Neuron (in vitro differentiated cells): ENCODE results near the gene IL3RA.
"Not testable (repeated sequence)": the region's sequence is repeated elsewhere in the genome, so short reads cannot be mapped to it uniquely, and the experiment has no call there.

Experiments
- H2AFZ ChIP-seq: one replicate; pipeline ENCODE4 v1.6.1; 2013; ENCODE audit warnings: low read depth, mild to moderate bottlenecking, inconsistent platforms, low read length, moderate library complexity
- H3K27me3 ChIP-seq: one replicate; pipeline ENCODE4 v1.6.1; 2013; ENCODE audit warnings: low read length; ENCODE audit not compliant: insufficient read depth
- H3K36me3 ChIP-seq: one replicate; pipeline ENCODE4 v1.6.1; 2013; ENCODE audit warnings: low read length; ENCODE audit not compliant: insufficient read depth
- H3K4me1 ChIP-seq: one replicate; pipeline ENCODE4 v1.6.1; 2013; ENCODE audit warnings: low read length; ENCODE audit not compliant: insufficient read depth
- H3K4me3 ChIP-seq: 2 replicates; pipeline ENCODE4 v1.5.1; 2013; ENCODE audit warnings: mild to moderate bottlenecking, low read length, moderate library complexity
- H3K9me3 ChIP-seq: one replicate; pipeline ENCODE4 v1.6.1; 2013; ENCODE audit warnings: low read length

Gene IL3RA

GRCh38 chrX:1336331-1336943 lies at the start of gene IL3RA:
Gene IL3RA (plus strand): TSS chrX:1336785. CDS start chrX:1341766, 4,981 bp downstream.
- H3K4me3 ChIP-seq = no peak within 1 kb of the TSS
- H3K9me3 ChIP-seq = peaks cover 4% of the 10 kb centered on the region

DNA sequence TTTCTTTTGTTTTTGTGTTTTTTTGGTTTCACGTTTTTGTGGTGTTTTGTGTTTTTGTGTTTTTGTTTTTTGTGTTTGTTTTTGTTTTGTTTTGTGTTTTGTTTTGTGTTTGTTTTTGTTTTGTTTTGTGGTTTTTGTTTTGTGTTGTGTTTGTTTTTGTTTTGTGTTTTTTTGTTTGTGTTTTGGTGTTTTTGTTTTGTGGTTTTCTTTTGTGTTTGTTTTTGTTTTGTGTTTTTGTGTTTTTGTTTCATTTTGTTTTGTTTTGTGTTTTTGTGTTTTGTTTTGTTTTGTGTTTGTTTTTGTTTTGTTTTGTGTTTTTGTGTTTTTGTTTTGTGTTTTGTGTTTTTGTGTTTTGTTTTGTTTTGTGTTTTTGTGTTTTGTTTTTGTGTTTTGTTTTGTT lies 47.0 kb upstream of the IL3RA start:
- Histone ChIP-seq H3K9me3 (no peaks in the 10 kb centered on the region), H3K27me3 (no peaks in the 10 kb centered on the region), H3K36me3 (no peaks in the 10 kb centered on the region), H3K4me1 (no peaks in the 10 kb centered on the region), H3K4me3 (no peak overlapping the region), H2AFZ (no peak overlapping the region)

More at GRCh38 chrX:1336331-1336943, at the start of gene IL3RA:
- no peak within 1 kb of the TSS for H2AFZ ChIP-seq
- H3K27me3 ChIP-seq = no peaks in the 10 kb centered on the region
- no peaks in the 10 kb centered on the region for H3K4me1 ChIP-seq
- H3K36me3 ChIP-seq = peaks cover 2% of the 10 kb centered on the region

- Histone ChIP-seq H3K9me3 (peaks cover 5% of the 10 kb centered on the region), H3K4me3 (no peak overlapping the region), H3K27me3 (no peaks in the 10 kb centered on the region), H3K36me3 (no peaks in the 10 kb centered on the region), H3K4me1 (no peaks in the 10 kb centered on the region), H2AFZ (no peak overlapping the region)
Observed at GRCh38 chrX:1291110-1291740, 45.4 kb upstream of the IL3RA start.

- no peaks in the 10 kb centered on the region for H3K36me3 ChIP-seq
- H3K27me3 ChIP-seq = no peaks in the 10 kb centered on the region
- H3K4me3 ChIP-seq = no peak overlapping the region
- H2AFZ ChIP-seq = no peak overlapping the region
- no peaks in the 10 kb centered on the region for H3K4me1 ChIP-seq
- peaks cover 5% of the 10 kb centered on the region for H3K9me3 ChIP-seq
Observed at GRCh38 chrX:1292575-1293290, 43.9 kb upstream of the IL3RA start.

DNA sequence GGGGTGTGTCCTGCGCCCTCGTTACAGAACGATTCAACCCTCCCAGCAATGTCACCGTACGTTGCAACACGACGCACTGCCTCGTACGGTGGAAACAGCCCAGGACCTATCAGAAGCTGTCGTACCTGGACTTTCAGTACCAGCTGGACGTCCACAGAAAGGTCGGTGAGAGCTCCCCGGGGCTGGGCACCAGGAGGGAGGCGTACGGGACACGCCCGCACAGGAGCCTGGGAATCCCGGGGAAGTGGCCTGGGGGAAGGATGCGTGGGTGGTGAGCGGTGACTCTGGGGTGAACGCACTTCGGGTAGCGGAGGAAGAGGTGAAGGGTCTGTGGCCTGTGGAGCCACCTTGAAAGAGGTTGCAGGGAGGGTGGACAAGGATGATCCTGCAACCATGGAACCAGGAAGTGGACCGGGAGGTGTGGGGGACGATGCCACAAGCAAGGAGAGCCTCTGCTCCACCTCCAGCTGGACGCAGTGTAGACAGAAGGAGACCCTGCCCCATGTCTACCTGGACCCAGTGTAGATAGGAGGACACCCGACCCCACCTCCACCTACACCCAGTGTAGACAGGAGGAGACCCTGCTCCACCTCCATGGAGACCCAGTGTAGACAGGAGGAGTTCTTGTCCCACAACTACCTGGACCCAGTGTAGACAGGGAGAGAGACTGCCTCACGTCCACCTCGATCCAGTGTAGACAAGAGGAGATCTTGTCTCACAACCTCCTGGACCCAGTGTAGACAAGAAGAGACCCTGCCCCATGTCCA lies 42.1 kb upstream of the IL3RA start:
- no peaks in the 10 kb centered on the region for H3K36me3 ChIP-seq
- no peak overlapping the region for H2AFZ ChIP-seq
- no peaks in the 10 kb centered on the region for H3K27me3 ChIP-seq
- no peaks in the 10 kb centered on the region for H3K4me1 ChIP-seq
- no peak overlapping the region for H3K4me3 ChIP-seq
- peaks cover 9% of the 10 kb centered on the region for H3K9me3 ChIP-seq

DNA sequence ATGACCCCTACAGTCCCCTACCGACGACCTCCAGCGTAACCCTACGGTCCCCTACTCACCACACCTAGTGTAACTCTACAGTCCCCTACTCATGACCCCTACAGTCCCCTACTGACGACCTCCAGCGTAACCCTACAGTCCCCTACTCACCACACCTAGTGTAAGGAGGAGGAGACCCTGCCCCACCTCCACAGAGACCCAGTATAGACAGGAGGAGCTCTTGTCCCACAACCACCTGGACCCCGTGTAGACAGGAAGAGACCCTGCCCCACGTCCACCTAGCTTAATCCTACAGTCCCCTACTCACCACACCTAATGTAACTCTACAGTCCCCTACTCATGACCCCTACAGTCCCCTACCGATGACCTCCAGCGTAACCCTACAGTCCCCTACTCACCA lies 41.0 kb upstream of the IL3RA start:
- H3K9me3 ChIP-seq = peaks cover 9% of the 10 kb centered on the region
- H3K36me3 ChIP-seq = no peaks in the 10 kb centered on the region
- H3K27me3 ChIP-seq = no peaks in the 10 kb centered on the region
- no peaks in the 10 kb centered on the region for H3K4me1 ChIP-seq
- H3K4me3 ChIP-seq = no peak overlapping the region
- H2AFZ ChIP-seq = no peak overlapping the region

GRCh38 chrX:1297591-1297990 lies 39.0 kb upstream of the IL3RA start:
- not testable (repeated sequence) for H2AFZ ChIP-seq, H3K4me1 ChIP-seq, H3K36me3 ChIP-seq, H3K4me3 ChIP-seq, H3K27me3 ChIP-seq
- H3K9me3 ChIP-seq = peaks cover 11% of the 10 kb centered on the region

DNA sequence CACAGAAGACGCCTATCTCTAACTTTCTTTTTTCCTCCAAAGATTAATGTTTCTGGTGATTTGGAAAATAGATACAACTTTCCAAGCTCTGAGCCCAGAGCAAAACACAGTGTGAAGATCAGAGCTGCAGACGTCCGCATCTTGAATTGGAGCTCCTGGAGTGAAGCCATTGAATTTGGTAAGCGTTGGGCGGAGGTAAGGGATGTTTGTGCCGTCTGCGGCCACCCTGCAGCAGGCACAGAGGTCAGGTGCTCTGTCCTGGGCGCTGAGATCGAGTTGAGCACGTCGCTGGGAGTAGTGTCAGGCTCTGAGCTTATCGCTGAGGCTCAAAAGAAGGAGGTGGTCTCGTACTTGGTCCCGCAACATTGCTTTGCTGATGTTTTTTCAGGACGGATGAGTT lies 36.1 kb upstream of the IL3RA start:
- H3K9me3 ChIP-seq = peaks cover 10% of the 10 kb centered on the region
- no peaks in the 10 kb centered on the region for H3K4me1 ChIP-seq
- H2AFZ ChIP-seq = no peak overlapping the region
- H3K27me3 ChIP-seq = no peaks in the 10 kb centered on the region
- H3K4me3 ChIP-seq = no peak overlapping the region
- H3K36me3 ChIP-seq = no peaks in the 10 kb centered on the region

DNA sequence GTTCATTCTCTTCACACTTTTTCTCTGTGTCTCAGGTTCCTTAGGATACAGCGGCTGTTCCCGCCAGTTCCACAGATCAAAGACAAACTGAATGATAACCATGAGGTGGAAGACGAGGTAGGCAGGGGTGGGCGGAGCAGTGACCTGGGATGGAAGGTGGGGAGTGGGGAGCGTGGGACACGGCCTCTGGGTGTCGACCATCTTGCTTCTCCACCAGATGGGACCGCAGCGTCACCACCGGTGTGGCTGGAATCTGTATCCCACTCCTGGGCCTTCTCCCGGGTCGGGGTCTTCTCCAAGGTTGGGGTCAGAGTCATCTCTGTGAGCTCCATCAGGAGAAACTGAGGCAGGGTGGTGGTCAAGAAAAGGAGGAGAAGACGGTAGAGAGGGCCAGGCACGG lies 31.2 kb upstream of the IL3RA start:
- no peaks in the 10 kb centered on the region for H3K27me3 ChIP-seq
- no peaks in the 10 kb centered on the region for H3K36me3 ChIP-seq
- no peak overlapping the region for H3K4me3 ChIP-seq
- no peaks in the 10 kb centered on the region for H3K4me1 ChIP-seq
- peaks cover 5% of the 10 kb centered on the region for H3K9me3 ChIP-seq
- H2AFZ ChIP-seq = no peak overlapping the region

DNA sequence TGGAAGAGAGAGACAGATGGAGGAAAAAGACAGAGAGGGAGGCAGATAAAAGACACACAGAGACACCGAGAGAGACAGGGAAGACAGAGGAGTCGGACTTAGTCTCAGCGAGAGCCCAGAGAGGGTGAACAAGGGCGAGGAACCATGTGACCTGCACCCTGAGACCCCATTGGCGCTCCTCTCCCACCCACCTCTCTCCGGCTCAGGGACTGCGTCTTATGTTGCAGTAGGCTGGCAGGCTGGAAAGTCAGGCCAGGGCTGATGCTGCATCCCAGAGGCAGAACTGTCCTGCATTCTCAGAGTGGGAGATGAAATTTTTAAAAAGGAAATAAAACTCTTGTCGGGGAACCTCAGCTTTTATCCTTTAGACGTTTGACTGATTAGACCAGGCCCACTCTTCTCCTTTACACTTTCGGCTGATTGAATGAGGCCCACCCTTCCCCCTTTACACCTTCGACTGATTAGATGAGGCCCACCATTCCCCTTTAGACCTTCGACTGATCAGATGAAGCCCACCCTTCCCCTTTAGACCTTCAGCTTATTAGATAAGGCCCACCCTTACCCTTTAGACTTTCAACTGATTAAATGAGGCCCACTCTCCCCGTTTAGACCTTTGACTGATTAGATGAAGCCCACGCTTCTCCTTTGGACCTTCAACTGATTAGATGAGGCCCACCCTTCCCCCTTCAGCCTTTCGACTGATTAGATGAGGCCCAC lies 29.5 kb upstream of the IL3RA start:
- H3K4me1 ChIP-seq = no peaks in the 10 kb centered on the region
- peaks cover 3% of the 10 kb centered on the region for H3K9me3 ChIP-seq
- no peak overlapping the region for H3K4me3 ChIP-seq
- no peaks in the 10 kb centered on the region for H3K27me3 ChIP-seq
- H3K36me3 ChIP-seq = no peaks in the 10 kb centered on the region
- no peak overlapping the region for H2AFZ ChIP-seq

GRCh38 chrX:1307626-1308340 lies 28.8 kb upstream of the IL3RA start:
- H2AFZ ChIP-seq = no peak overlapping the region
- no peaks in the 10 kb centered on the region for H3K36me3 ChIP-seq
- H3K4me1 ChIP-seq = no peaks in the 10 kb centered on the region
- H3K9me3 ChIP-seq = peaks cover 3% of the 10 kb centered on the region
- no peak overlapping the region for H3K4me3 ChIP-seq
- H3K27me3 ChIP-seq = no peaks in the 10 kb centered on the region

- Histone ChIP-seq H3K27me3 (no peaks in the 10 kb centered on the region), H3K36me3 (no peaks in the 10 kb centered on the region), H3K4me1 (no peaks in the 10 kb centered on the region)
Observed at GRCh38 chrX:1308476-1308875, 28.1 kb upstream of the IL3RA start.

More at GRCh38 chrX:1308476-1308875, 28.1 kb upstream of the IL3RA start:
- Histone ChIP-seq H3K9me3 (peaks cover 3% of the 10 kb centered on the region), H2AFZ (no peak overlapping the region), H3K4me3 (no peak overlapping the region)
